Measurements from ENCODE around the gene CLEC4G. TPM values are rescaled to one million over a fixed set of nuclear protein-coding genes. Genes with fewer than 3 reads are reported as not detected.

Gene CLEC4G
- total and polyA plus RNA-seq, 2 of the 13 experiments (the other 11 are each of a cell fraction or from before 2014, with no cell fraction given): not detected

GRCh38 chr19:7680606-7681339 lies 51.1 kb downstream of the CLEC4G start, which contains the start of gene TRAPPC5 (continued):
- TF ChIP-seq ZNF407 (CRISPR knock-in tag; IDR thresholded peaks at IDR 0.05; ENCODE audit: not compliant biosample characterization): peak; percentile 14
- 0 out of 2 replicates have a peak, but pooled peaks have one; percentile 35 for TF ChIP-seq BRD4 (CRISPR knock-in tag; IDR thresholded peaks at IDR 0.05)
- no peak for TF ChIP-seq HNF1A (IDR thresholded peaks at IDR 0.05; ENCODE audit: low read depth)
- TF ChIP-seq HNF1A (CRISPR knock-in tag; IDR thresholded peaks at IDR 0.05; ENCODE audit: borderline replicate concordance): peak; percentile 5
- 0 out of 2 replicates have a peak, but pooled peaks have one; percentile 44 for TF ChIP-seq ZNF232 (CRISPR knock-in tag; IDR thresholded peaks at IDR 0.05; ENCODE audit: borderline replicate concordance)
- TF ChIP-seq ZNF784 (CRISPR knock-in tag; IDR thresholded peaks at IDR 0.05; ENCODE audit: borderline replicate concordance): 0 out of 2 replicates have a peak, but pooled peaks have one; percentile 43
- TF ChIP-seq ZNF724P (CRISPR knock-in tag; IDR thresholded peaks at IDR 0.05; ENCODE audit: borderline replicate concordance): peak; percentile 88; the same call in 1 of the 2 replicates
- TF ChIP-seq ATF7-NPFF (CRISPR knock-in tag; IDR thresholded peaks at IDR 0.05; ENCODE audit: low read depth): peak; percentile 81
- TF ChIP-seq ZNF597 (CRISPR knock-in tag; IDR thresholded peaks at IDR 0.05): no peak
- 0 out of 2 replicates have a peak, but pooled peaks have one; percentile 7 for TF ChIP-seq BCL6 (CRISPR knock-in tag; IDR thresholded peaks at IDR 0.05)
- no peak for TF ChIP-seq ZNF781 (CRISPR knock-in tag; IDR thresholded peaks at IDR 0.05; ENCODE audit: borderline replicate concordance, not compliant biosample characterization)
- no peak for TF ChIP-seq BORCS8-MEF2B (CRISPR knock-in tag; IDR thresholded peaks at IDR 0.05)
